HG02763 (cell line): ENCODE results near the gene SEPSECS.
"Not testable (repeated sequence)": the region's sequence is repeated elsewhere in the genome, so short reads cannot be mapped to it uniquely, and the experiment has no call there.

Experiments used
- ATAC-seq: cut with Tn5 transposase; IDR thresholded peaks from one replicate; pipeline ENCODE4 v1.9.1; 2021; ENCODE audit warnings: mild to moderate bottlenecking, moderate library complexity; ENCODE audit not compliant: unreplicated experiment

Gene SEPSECS

GRCh38 chr4:25088093-25088952 lies 71.9 kb downstream of the SEPSECS start:
- ATAC-seq = no peak

GRCh38 chr4:25085671-25086070 lies 74.6 kb downstream of the SEPSECS start:
- no peak for ATAC-seq

GRCh38 chr4:25083441-25083840 lies 76.8 kb downstream of the SEPSECS start:
- not testable (repeated sequence) for ATAC-seq

- no peak for ATAC-seq
These were observed 78.3 kb downstream of the SEPSECS start for GRCh38 chr4:25081866-25082471.

GRCh38 chr4:25080571-25080970 lies 79.7 kb downstream of the SEPSECS start:
- no peak for ATAC-seq

GRCh38 chr4:25078523-25078922 lies 81.7 kb downstream of the SEPSECS start:
- ATAC-seq = no peak

- no peak for ATAC-seq
These were observed 83.4 kb downstream of the SEPSECS start for GRCh38 chr4:25076625-25077398.

GRCh38 chr4:25075851-25076250 lies 84.4 kb downstream of the SEPSECS start:
- no peak for ATAC-seq

GRCh38 chr4:25075129-25075528 lies 85.1 kb downstream of the SEPSECS start:
- no peak for ATAC-seq

GRCh38 chr4:25070545-25070944 lies 89.7 kb downstream of the SEPSECS start:
- ATAC-seq = no peak
